HCT116 (cell line): ENCODE results near the gene FOXK2.

Source experiments
- ATF3 ChIP-seq: IDR thresholded peaks from 2 replicates; pipeline ENCODE4 v1.6.1; 2012
- CTCF ChIP-seq, 3 experiments: fragments of 200-600 bp in 1 of 3; sonication (generic) in 1 of 3; IDR thresholded peaks in 2 of 3; conservative IDR thresholded peaks in 1 of 3; 2 replicates each; pipeline ENCODE4 v1.5.1; 2012 to 2017; ENCODE audit warnings: low read depth in 2 of 3, low read length in 2 of 3, antibody characterized with exemption in 1 of 3, borderline replicate concordance in 1 of 3, control low read depth in 1 of 3, mild to moderate bottlenecking in 1 of 3, mixed read lengths in 1 of 3, mixed run types in 1 of 3, moderate library complexity in 1 of 3; ENCODE audit not compliant: insufficient read depth in 1 of 3
- EGR1 ChIP-seq: IDR thresholded peaks from 2 replicates; pipeline ENCODE4 v1.6.1; 2012; ENCODE audit warnings: low read depth
- ELF1 ChIP-seq: IDR thresholded peaks from 2 replicates; pipeline ENCODE4 v1.6.1; 2012; ENCODE audit warnings: low read depth, borderline replicate concordance
- EZH2 ChIP-seq: fragments of 200-600 bp; sonication (generic); IDR thresholded peaks from 2 replicates; pipeline ENCODE4 v1.6.1; 2017; ENCODE audit warnings: antibody characterized with exemption, mixed run types
- EZH2phosphoT487 ChIP-seq: fragments of 200-600 bp; IDR thresholded peaks from 2 replicates; pipeline ENCODE4 v1.6.1; 2018; ENCODE audit warnings: antibody characterized with exemption, borderline replicate concordance
- MAX ChIP-seq: IDR thresholded peaks from 2 replicates; pipeline ENCODE4 v1.6.1; 2012
- POLR2A ChIP-seq: IDR thresholded peaks from 2 replicates; pipeline ENCODE4 v1.7.0; 2011; ENCODE audit warnings: borderline replicate concordance; ENCODE audit not compliant: insufficient read depth, insufficient read length; ENCODE audit errors: extremely low read depth
- RAD21 ChIP-seq: IDR thresholded peaks from 2 replicates; pipeline ENCODE4 v1.6.1; 2012; ENCODE audit warnings: low read depth, mild to moderate bottlenecking
- REST ChIP-seq: IDR thresholded peaks from 2 replicates; pipeline ENCODE4 v1.6.1; 2012; ENCODE audit warnings: low read depth
- SP1 ChIP-seq: IDR thresholded peaks from 2 replicates; pipeline ENCODE4 v1.6.1; 2012; ENCODE audit warnings: low read depth
- YY1 ChIP-seq: IDR thresholded peaks from 2 replicates; pipeline ENCODE4 v1.6.1; 2011; ENCODE audit warnings: low read length, low read depth, moderate library complexity, mild to moderate bottlenecking; ENCODE audit not compliant: insufficient replicate concordance; ENCODE audit errors: extremely low read depth
- ZBTB33 ChIP-seq: IDR thresholded peaks from 2 replicates; pipeline ENCODE4 v1.6.1; 2011; ENCODE audit warnings: mild to moderate bottlenecking, low read length, moderate library complexity; ENCODE audit not compliant: insufficient replicate concordance; ENCODE audit errors: extremely low read depth
- ZNF274 ChIP-seq: fragments of 200-500 bp; sonication (Bioruptor generic); IDR thresholded peaks from 2 replicates; pipeline ENCODE4 v1.6.1; 2014; ENCODE audit warnings: mild to moderate bottlenecking, low read depth, low read length, inconsistent platforms

- TF ChIP-seq YY1 (no peak), EGR1 (no peak), CTCF (IDR thresholded peaks at IDR 0.05 in 2 of 3, conservative IDR thresholded peaks at IDR 0.05 in 1 of 3; ENCODE audit: borderline replicate concordance in 1 of 3, insufficient read depth in 1 of 3, low read depth in 2 of 3, low read length in 2 of 3) (no peak), EZH2 (no peak), ELF1 (no peak), POLR2A (no peak), EZH2phosphoT487 (no peak), RAD21 (no peak), SP1 (no peak), ZBTB33 (no peak), ZNF274 (no peak), ATF3 (no peak), MAX (no peak), REST (no peak)
Measured at GRCh38 chr17:82605939-82606600, 86.5 kb downstream of the FOXK2 start.
